WTC11 (cell line): ENCODE data around the gene MRPL33. TPM values are rescaled to one million over a fixed set of nuclear protein-coding genes. Genes with fewer than 3 reads are reported as not detected.

Source experiments
- ATAC-seq: fragments of 200-7000 bp; cut with Tn5 transposase; 2 replicates; pipeline ENCODE4 v1.10.0; 2021; ENCODE audit warnings: mild to moderate bottlenecking, moderate library complexity
- CTCF ChIA-PET: fragments of 300-600 bp; sonication (Branson Sonifier 250); formaldehyde crosslinking; loops from one replicate; lab custom pipeline; 2021; ENCODE audit warnings: antibody characterized with exemption; lab: Charles Lee
- POLR2A ChIA-PET: fragments of 350-600 bp; sonication (Branson Sonifier 250); formaldehyde crosslinking; loops from one replicate; lab custom pipeline; 2021; ENCODE audit warnings: antibody characterized with exemption; lab: Charles Lee
- DNase-seq: peaks from one replicate; pipeline ENCODE4 v3.0.0; 2021; ENCODE audit warnings: low spot score
- H3K27ac Mint-ChIP-seq: 2 replicates; pipeline ENCODE4 v1.8.0; 2021; ENCODE audit warnings: mixed read lengths
- H3K27me3 Mint-ChIP-seq: 2 replicates; pipeline ENCODE4 v1.8.0; 2021; ENCODE audit warnings: low read depth, mild to moderate bottlenecking, moderate library complexity, mixed read lengths
- H3K36me3 Mint-ChIP-seq: 2 replicates; pipeline ENCODE4 v1.8.0; 2021; ENCODE audit warnings: mixed read lengths
- H3K4me1 Mint-ChIP-seq: 2 replicates; pipeline ENCODE4 v1.8.0; 2022; ENCODE audit warnings: mixed read lengths
- H3K4me3 Mint-ChIP-seq: 2 replicates; pipeline ENCODE4 v1.8.0; 2021; ENCODE audit warnings: mild to moderate bottlenecking, moderate library complexity, mixed read lengths
- H3K9me3 Mint-ChIP-seq: 2 replicates; pipeline ENCODE4 v1.8.0; 2021; ENCODE audit warnings: mixed read lengths
- AR ChIP-seq: fragments of 250-450 bp; sonication (Bioruptor Pico); IDR thresholded peaks from 2 replicates; pipeline ENCODE4 v1.9.0; 2021; ENCODE audit warnings: mild to moderate bottlenecking
- ARID4B ChIP-seq: sonication (generic); formaldehyde crosslinking; IDR thresholded peaks from 2 replicates; pipeline ENCODE4 v1.8.0; 2023; ENCODE audit warnings: missing genetic modification reagents, mild to moderate bottlenecking, borderline replicate concordance
- ATF6 ChIP-seq: sonication (generic); formaldehyde crosslinking; IDR thresholded peaks from 2 replicates; pipeline ENCODE4 v1.8.1; 2023; ENCODE audit warnings: mild to moderate bottlenecking, missing genetic modification reagents
- CBFB ChIP-seq: sonication (generic); formaldehyde crosslinking; IDR thresholded peaks from 2 replicates; pipeline ENCODE4 v1.8.1; 2022; ENCODE audit warnings: mild to moderate bottlenecking, low read depth, missing genetic modification reagents
- ETV6 ChIP-seq: sonication (generic); formaldehyde crosslinking; IDR thresholded peaks from 2 replicates; pipeline ENCODE4 v1.8.1; 2022; ENCODE audit warnings: mild to moderate bottlenecking, missing genetic modification reagents
- IRF1 ChIP-seq: sonication (generic); formaldehyde crosslinking; IDR thresholded peaks from 2 replicates; pipeline ENCODE4 v1.8.0; 2023; ENCODE audit warnings: missing genetic modification reagents
- JAZF1 ChIP-seq: fragments of 250-450 bp; sonication (Bioruptor Pico); IDR thresholded peaks from 2 replicates; pipeline ENCODE4 v1.9.0; 2021; ENCODE audit warnings: moderate library complexity, mild to moderate bottlenecking, inconsistent platforms
- NFYB ChIP-seq: sonication (generic); formaldehyde crosslinking; conservative IDR thresholded peaks from 2 replicates; pipeline ENCODE4 v1.8.0; 2022; ENCODE audit warnings: low read depth, missing genetic modification reagents
- NR1H2 ChIP-seq: sonication (generic); formaldehyde crosslinking; IDR thresholded peaks from 2 replicates; pipeline ENCODE4 v1.9.0; 2021; ENCODE audit warnings: mild to moderate bottlenecking, moderate library complexity, missing genetic modification reagents
- TEAD1 ChIP-seq: sonication (generic); formaldehyde crosslinking; IDR thresholded peaks from 2 replicates; pipeline ENCODE4 v1.8.0; 2022; ENCODE audit warnings: mild to moderate bottlenecking, missing genetic modification reagents
- TP53 ChIP-seq: sonication (generic); formaldehyde crosslinking; IDR thresholded peaks from 2 replicates; pipeline ENCODE4 v1.8.1; 2023; ENCODE audit warnings: mild to moderate bottlenecking, missing genetic modification reagents
- ZBTB21 ChIP-seq: sonication (generic); formaldehyde crosslinking; IDR thresholded peaks from 2 replicates; pipeline ENCODE4 v1.8.1; 2023; ENCODE audit warnings: mild to moderate bottlenecking, missing genetic modification reagents, borderline replicate concordance
- ZNF138 ChIP-seq: sonication (generic); formaldehyde crosslinking; conservative IDR thresholded peaks from 2 replicates; pipeline ENCODE4 v1.8.1; 2022; ENCODE audit warnings: mild to moderate bottlenecking, moderate library complexity, missing genetic modification reagents
- ZNF512 ChIP-seq: sonication (generic); formaldehyde crosslinking; IDR thresholded peaks from 2 replicates; pipeline ENCODE4 v1.8.1; 2022; ENCODE audit warnings: missing genetic modification reagents, borderline replicate concordance
- ZNF671 ChIP-seq: fragments of 250-450 bp; sonication (Bioruptor Pico); IDR thresholded peaks from 2 replicates; pipeline ENCODE4 v1.8.0; 2021; ENCODE audit warnings: mild to moderate bottlenecking
- total RNA-seq: library from RNA; stranded (reverse); gene quantifications from 3 replicates; pipeline ENCODE4 v1.2.3, GENCODE V29; 2021
- TF ChIP-seq, protein P1 (sequence below): sonication (generic); formaldehyde crosslinking; IDR thresholded peaks from 2 replicates; pipeline ENCODE4 v1.8.0; 2022; ENCODE audit warnings: missing genetic modification reagents
- TF ChIP-seq, protein P2 (sequence below): sonication (generic); formaldehyde crosslinking; IDR thresholded peaks from 2 replicates; pipeline ENCODE4 v1.8.0; 2022; ENCODE audit warnings: mild to moderate bottlenecking, missing genetic modification reagents
- TF ChIP-seq, protein P3 (sequence below): sonication (generic); formaldehyde crosslinking; IDR thresholded peaks from 2 replicates; pipeline ENCODE4 v1.8.0; 2022; ENCODE audit warnings: mild to moderate bottlenecking, missing genetic modification reagents

MRPL33 gene
- total RNA-seq, 1 experiment from 2014 or later = 52.5 TPM

DNA sequence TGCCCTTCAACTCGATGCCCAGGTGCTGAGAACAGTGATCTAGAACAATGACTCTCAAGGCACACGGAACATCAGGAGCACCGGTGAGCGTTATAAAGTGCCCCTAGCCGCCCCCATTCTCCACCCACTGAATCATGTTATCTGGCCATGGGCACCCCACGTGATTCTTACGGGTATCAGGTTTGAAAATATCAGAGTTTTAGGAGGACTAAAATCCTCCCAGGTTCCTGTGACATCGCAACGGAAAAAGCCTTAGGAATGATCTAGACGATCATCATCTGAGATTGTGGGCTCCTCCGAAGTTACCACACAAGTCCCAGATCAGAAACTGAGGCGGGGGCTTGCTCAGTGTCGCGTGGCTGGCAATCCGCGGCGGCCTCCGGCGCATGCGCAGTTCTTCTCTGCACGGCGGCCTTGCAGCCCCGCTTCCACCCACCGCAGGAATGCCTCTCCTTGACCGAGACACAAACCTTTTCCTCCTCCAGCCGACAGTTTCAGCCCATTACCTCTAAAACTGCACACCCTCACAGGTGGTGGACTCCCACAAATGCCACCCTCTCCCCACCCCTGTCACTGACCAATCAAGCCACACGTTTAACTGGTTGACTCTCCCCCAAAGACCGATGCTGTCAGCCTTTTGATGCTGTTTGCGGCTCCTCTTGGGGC lies 5.8 kb upstream of the MRPL33 start:
- Mint-ChIP-seq H3K27me3 (peaks cover 9% of the 10 kb centered on the region), H3K4me1 (peaks cover under 1% of the 10 kb centered on the region; the same call in 1 of the 2 replicates), H3K27ac (no peak overlapping the region), H3K4me3 (no peak overlapping the region), H3K9me3 (no peaks in the 10 kb centered on the region), H3K36me3 (no peaks in the 10 kb centered on the region)
- DNase-seq = no peak
- ChIA-PET POLR2A (interaction anchor here (1.4 kb wide), 1 partner anchor 13 kb away, joined by 3 read pairs; no protein-coding TSS in a partner anchor), CTCF (interaction anchor here (1.0 to 1.2 kb wide), 2 partner anchors 12 to 42 kb away, joined by 4 read pairs; no protein-coding TSS in a partner anchor)
- no peak for ATAC-seq
- no peak for TF ChIP-seq AR (CRISPR knock-in tag)
- TF ChIP-seq ZNF512 (CRISPR knock-in tag) = no peak
- TF ChIP-seq, protein P1, sequence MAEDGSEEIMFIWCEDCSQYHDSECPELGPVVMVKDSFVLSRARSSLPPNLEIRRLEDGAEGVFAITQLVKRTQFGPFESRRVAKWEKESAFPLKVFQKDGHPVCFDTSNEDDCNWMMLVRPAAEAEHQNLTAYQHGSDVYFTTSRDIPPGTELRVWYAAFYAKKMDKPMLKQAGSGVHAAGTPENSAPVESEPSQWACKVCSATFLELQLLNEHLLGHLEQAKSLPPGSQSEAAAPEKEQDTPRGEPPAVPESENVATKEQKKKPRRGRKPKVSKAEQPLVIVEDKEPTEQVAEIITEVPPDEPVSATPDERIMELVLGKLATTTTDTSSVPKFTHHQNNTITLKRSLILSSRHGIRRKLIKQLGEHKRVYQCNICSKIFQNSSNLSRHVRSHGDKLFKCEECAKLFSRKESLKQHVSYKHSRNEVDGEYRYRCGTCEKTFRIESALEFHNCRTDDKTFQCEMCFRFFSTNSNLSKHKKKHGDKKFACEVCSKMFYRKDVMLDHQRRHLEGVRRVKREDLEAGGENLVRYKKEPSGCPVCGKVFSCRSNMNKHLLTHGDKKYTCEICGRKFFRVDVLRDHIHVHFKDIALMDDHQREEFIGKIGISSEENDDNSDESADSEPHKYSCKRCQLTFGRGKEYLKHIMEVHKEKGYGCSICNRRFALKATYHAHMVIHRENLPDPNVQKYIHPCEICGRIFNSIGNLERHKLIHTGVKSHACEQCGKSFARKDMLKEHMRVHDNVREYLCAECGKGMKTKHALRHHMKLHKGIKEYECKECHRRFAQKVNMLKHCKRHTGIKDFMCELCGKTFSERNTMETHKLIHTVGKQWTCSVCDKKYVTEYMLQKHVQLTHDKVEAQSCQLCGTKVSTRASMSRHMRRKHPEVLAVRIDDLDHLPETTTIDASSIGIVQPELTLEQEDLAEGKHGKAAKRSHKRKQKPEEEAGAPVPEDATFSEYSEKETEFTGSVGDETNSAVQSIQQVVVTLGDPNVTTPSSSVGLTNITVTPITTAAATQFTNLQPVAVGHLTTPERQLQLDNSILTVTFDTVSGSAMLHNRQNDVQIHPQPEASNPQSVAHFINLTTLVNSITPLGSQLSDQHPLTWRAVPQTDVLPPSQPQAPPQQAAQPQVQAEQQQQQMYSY (CRISPR knock-in tag) = no peak
- TF ChIP-seq TP53 (CRISPR knock-in tag) = no peak
- TF ChIP-seq NR1H2 = no peak
- no peak for TF ChIP-seq IRF1
- TF ChIP-seq ETV6 = no peak
- no peak for TF ChIP-seq ARID4B
- TF ChIP-seq ZNF138 = no peak
- TF ChIP-seq, protein P2, sequence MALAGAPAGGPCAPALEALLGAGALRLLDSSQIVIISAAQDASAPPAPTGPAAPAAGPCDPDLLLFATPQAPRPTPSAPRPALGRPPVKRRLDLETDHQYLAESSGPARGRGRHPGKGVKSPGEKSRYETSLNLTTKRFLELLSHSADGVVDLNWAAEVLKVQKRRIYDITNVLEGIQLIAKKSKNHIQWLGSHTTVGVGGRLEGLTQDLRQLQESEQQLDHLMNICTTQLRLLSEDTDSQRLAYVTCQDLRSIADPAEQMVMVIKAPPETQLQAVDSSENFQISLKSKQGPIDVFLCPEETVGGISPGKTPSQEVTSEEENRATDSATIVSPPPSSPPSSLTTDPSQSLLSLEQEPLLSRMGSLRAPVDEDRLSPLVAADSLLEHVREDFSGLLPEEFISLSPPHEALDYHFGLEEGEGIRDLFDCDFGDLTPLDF (CRISPR knock-in tag) = no peak
- TF ChIP-seq, protein P3, sequence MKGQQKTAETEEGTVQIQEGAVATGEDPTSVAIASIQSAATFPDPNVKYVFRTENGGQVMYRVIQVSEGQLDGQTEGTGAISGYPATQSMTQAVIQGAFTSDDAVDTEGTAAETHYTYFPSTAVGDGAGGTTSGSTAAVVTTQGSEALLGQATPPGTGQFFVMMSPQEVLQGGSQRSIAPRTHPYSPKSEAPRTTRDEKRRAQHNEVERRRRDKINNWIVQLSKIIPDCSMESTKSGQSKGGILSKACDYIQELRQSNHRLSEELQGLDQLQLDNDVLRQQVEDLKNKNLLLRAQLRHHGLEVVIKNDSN (CRISPR knock-in tag) = no peak
- no peak for TF ChIP-seq ZNF671 (CRISPR knock-in tag)
- no peak for TF ChIP-seq ATF6
- no peak for TF ChIP-seq NFYB (CRISPR knock-in tag)
- no peak for TF ChIP-seq CBFB (CRISPR knock-in tag)
- no peak for TF ChIP-seq TEAD1 (CRISPR knock-in tag)
- TF ChIP-seq JAZF1 (CRISPR knock-in tag) = no peak
- no peak for TF ChIP-seq ZBTB21 (CRISPR knock-in tag)
